ENCODE data around the gene L1TD1.
"Not testable (repeated sequence)": the region's sequence is repeated elsewhere in the genome, so short reads cannot be mapped to it uniquely, and the experiment has no call there.

The L1TD1 gene

DNA sequence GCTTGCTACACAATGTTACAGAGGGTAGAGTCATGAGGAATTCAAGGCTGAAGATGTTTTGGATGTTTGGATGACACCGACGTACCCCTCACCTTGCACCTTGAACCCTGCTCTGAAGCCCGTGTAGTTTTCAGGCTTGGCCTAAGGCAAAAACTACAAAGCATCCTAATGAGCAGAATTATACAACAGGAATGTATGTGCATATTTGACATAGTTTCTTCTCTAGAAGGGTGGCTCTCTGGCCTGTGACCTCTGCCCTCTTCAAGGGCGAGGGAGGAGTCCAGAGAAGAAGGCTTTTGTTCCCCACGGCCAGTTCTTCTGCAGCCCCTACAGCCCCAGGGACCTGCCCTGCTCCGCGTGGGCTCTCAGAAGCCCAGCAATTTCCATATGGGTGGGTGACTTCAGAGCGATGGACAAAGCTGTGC, 43.3 kb downstream of the L1TD1 start:
- DNase-seq, result no peak

DNA sequence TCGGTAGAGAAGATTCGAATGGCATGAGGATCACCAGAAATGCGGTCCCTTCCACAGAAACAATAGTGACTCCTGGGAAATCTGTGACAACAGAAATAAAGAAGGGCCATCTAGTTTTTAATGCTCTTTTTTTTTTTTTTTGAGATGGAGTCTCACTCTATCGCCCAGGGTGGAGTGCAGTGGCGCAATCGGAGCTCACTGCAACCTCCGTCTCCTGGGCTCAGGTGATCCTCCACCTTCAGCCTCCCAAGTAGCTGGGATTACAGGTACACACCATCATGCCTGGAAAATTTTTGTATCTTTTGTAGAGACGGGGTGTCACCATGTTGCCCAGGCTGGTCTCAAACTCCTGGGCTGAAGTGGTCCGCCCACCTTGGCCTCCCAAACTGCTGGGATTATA, 43.9 kb downstream of the L1TD1 start:
- DNase-seq, result no peak

DNA sequence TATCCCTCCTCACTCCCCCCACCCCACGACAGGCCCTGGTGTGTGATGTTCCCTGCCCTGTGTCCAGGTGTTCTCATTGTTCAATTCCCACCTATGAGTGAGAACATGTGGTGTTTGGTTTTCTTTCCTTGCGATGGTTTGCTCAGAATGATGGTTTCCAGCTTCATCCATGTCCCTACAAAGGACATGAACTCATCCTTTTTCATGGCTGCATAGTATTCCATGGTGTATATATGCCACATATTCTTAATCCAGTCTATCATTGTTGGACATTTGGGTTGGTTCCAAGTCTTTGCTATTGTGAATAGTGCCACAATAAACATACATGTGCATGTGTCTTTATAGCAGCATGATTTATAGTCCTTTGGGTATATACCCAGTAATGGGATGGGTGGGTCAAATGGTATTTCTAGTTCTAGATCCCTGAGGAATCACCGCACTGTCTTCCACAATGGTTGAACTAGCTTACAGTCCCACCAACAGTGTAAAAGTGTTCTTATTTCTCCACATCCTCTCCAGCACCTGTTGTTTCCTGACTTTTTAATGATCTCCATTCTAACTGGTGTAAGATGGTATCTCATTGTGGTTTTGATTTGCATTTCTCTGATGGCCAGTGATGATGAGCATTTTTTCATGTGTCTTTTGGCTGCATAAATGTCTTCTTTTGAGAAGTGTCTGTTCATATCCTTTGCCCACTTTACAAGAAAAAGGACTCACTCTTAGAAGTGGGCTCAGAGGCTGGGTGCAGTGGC, 45.2 kb downstream of the L1TD1 start:
- DNase-seq, result not testable (repeated sequence)

DNA sequence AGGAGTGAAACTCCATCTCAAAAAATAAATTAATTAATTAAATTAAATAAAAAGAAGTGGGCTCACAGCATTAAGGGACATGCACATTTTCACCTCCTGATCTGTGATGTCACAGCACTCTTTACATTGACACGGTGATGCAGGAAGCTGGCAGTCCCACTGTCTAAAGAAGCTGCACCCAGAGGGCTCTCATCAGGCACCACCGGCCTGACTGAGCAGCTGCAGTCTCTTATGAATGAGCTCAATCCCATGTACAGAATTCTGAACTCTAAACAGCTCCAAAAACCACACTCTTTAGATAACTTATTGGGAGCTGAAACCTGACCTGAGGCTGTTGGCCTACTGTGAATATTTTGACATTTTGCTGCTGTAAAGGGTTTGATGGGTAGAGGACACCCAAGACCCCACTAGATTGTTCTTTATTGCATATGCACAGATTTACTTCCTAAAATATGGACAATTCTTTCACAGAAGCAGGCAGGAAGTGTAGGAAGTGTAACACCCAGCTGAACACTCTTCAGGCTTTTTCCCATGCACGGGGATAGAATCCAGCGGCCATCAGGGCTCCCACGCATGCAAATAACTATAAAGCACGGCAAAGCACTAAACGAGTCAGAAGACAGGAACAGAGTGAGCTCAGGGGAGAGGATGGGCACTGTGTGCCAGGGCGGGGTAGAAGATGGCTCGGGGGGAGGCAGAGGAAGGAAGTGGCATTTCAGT, 46.2 kb downstream of the L1TD1 start:
- DNase-seq, result no peak

DNA sequence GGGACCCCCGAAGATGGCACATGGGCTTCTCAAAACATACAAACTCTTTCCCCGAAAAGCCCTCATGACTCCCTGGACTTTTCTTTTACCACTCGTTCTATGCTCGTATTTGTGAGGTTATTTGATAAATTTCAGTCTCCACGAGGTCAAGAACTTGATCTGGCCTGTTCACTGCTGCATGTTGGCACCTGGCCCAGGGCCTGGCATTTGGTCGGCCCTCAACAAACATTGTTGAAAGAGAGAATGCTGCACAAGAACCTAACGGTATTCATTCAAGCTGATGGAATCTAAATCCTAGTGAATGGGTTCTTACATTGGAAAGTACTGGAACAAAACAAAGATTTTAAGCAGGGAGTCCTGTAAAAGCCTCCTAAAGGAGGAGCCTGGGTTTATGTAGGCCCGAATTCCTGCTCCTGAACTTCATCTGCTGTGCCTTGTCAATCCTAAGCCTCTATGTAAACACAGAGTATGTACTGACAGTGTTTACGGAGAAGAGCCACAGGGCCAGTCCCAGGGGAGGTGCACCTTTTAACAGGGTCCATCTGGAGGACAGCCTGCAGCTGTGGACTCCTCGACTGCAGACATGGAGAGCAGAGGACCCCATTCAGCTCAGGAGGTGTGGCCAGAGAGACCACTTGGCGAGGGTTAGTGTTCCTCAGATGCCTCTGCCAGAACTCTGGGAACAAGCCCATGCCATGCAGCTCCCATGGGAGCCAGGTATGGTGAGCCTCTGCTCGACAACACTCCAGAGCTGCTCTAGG, 46.9 kb downstream of the L1TD1 start:
- no peak for DNase-seq

DNA sequence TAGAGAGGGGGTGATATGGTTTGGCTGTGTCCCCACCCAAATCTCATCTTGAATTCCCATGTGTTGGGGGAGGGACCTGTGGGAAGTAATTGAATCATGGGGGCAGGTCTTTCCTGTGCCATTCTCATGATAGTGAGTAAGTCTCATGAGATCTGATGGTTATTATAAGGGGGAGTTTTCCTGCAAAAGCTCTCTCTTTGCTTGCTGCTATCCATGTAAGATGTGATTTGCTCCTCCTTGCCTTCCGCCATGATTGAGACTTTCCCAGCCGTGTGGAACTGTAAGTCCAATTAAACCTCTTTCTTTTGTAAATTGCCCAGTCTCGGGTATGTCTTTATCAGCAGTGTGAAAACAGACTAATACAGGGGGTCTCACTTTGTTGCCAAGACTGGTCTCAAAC, 49.7 kb downstream of the L1TD1 start:
- DNase-seq, result not testable (repeated sequence)

DNA sequence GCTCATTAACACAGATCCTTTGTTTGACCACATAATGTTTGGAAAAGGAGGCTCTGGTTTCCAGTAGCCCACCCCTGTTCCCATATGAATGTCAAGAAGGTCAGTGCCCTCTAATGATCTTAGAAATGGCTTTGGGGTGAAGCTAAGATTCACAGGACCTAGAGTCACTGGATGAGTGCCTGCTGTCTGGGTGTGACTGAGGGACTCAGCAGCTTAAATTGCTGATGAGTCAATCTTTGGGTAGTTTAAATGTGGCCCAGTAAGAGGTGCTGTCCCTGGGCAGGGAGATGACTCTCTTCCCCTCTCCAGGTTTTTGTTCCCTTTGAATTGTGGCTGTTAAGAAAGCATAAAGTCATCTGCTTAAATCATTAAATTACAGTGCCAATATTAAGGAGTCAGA, 50.6 kb downstream of the L1TD1 start:
- DNase-seq, result no peak

DNA sequence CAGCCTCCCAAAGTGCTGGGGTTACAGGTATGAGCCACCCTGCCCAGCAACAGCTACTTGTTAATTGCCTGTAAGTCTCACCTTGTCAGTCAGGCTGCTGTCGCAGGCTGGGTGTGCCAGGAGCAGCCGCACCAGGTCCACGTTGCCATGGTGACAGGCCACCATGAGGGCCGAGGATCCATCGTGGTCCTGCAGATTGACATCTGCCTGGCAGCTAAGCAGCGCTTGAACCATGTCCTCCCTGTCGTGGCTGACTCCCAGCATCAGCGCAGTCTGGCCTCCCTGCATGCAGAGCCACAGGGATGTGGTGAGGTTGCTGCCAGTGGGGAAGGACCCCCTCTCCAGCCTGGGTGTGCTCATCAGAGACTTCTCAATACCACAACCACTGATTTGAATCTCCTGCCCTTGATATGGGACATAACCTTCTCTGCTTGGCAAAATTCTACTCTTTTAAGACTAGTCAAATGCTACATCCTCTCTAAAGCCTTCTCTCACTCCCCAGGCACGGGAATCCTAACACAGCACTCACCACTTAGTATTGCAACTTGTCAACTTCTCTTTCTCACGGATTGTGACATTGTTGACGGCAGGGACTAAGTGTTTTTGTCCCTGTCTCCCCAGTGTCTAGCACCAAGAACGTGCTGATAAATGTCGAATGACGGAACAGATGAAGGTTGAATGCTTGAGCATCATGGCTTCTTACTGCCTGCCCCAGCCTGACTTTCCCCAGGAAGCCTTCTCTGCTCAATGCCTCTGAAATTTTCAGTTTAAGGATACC, 52.9 kb downstream of the L1TD1 start:
- no peak for DNase-seq

DNA sequence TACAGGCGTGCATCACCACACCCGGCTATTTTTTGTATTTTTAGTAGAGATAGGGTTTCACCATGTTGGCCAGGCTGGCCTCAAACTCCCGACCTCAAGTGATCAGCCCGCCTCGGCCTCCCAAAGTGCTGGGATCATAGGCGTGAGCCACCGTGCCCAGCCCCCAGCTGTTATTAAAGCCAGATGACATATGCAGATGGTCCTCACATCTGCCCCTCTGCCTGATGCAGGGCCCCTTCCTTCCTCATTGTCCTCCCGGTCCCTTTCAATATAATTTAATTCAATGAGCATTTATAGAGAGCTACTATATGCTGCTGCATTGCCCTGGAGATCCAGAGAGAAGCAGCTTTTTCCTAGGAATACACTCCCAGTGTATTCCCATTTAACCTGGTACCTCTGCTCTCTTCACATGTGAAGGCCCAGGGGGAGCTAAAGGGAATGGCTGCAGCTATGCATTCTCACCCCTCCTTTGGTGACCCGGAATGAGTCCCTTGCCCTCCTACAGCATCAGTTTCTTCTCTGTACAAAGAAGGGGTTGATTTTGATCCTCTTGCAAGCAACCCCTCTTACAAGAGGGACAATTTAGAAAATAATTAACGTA, 55.6 kb downstream of the L1TD1 start:
- no peak for DNase-seq

DNA sequence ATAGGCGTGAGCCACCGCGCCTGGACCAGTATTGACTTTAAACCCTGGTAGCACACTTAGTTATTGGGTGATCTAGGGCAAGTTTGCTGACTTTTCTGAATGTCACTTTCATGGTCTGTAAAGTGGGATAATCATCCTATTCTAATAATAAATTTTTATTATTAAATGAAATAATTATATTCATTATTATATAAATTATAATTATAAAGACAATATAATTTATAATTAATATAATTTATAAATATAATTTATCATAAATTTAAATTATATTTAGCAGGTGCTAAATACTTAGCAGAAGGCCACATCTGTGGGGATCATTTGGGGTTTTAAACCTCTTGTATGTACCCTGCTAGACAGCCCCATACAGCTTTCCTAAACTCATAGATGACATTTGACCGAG, 64.9 kb downstream of the L1TD1 start:
- no peak for DNase-seq

DNA sequence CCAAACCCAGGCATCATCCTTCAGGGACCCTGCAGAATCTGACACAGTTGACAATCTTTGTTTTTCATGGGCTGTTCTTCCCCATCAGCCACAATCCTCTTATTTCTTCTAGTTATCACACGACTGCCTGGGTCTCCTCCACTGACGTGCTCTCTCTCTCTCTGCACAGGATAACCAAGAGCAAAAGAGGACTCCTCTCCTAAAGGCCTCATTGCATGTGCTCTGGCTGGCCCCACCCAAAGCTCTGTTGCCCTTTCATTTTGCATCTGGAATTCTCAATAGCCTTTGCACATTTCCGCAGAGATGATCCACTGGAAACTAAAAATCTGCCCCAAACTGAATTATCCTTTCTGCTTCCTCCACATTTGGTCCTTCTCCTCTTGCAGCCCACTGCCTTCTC, 66.0 kb downstream of the L1TD1 start:
- no peak for DNase-seq
